Keratinocyte (primary cell): Measurements from ENCODE around the gene CDKN1B.

Experiments used
- EZH2 ChIP-seq: IDR thresholded peaks from one replicate; pipeline ENCODE4 v1.6.1; 2012; ENCODE audit warnings: inconsistent platforms, mild to moderate bottlenecking, low read length, moderate library complexity
- TF ChIP-seq, protein P1 (sequence below), 3 experiments: IDR thresholded peaks in 1 of 3; conservative IDR thresholded peaks in 1 of 3; optimal IDR thresholded peaks in 1 of 3; 2 replicates in 2 of 3; 3 replicates in 1 of 3; pipeline versions ENCODE3 to v1.5.1; 2011; ENCODE audit warnings: low read length in 3 of 3, mild to moderate bottlenecking in 3 of 3, moderate library complexity in 2 of 3, control low read depth in 1 of 3, inconsistent platforms in 1 of 3; ENCODE audit not compliant: insufficient read depth in 2 of 3; ENCODE audit errors: extremely low read depth in 1 of 3

DNA sequence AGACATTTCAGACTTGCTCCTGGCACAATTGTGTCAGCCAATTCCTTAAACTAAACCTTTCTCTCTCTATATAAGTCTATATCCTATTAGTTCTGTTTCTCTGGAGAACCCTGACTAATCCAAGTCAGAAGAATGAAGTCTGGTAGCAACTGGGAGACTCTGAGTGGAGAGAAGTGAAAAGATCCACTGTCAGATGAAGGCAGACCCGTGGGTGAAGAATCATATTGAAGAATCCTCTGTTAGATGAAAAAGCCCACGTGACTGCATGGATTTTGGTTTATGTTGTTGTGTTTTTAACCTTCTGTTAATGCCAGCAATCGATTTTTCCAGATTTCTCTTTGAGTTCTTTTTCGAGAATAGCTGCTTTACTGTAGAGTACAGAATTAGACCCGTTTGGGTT, 38.8 kb downstream of the CDKN1B start:
- TF ChIP-seq, protein P1, sequence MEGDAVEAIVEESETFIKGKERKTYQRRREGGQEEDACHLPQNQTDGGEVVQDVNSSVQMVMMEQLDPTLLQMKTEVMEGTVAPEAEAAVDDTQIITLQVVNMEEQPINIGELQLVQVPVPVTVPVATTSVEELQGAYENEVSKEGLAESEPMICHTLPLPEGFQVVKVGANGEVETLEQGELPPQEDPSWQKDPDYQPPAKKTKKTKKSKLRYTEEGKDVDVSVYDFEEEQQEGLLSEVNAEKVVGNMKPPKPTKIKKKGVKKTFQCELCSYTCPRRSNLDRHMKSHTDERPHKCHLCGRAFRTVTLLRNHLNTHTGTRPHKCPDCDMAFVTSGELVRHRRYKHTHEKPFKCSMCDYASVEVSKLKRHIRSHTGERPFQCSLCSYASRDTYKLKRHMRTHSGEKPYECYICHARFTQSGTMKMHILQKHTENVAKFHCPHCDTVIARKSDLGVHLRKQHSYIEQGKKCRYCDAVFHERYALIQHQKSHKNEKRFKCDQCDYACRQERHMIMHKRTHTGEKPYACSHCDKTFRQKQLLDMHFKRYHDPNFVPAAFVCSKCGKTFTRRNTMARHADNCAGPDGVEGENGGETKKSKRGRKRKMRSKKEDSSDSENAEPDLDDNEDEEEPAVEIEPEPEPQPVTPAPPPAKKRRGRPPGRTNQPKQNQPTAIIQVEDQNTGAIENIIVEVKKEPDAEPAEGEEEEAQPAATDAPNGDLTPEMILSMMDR (optimal IDR thresholded peaks at IDR 0.05 in 1 of 3, IDR thresholded peaks at IDR 0.05 in 1 of 3, conservative IDR thresholded peaks at IDR 0.05 in 1 of 3; ENCODE audit: extremely low read depth in 1 of 3, insufficient read depth in 2 of 3, low read length in 3 of 3), result no peak
- TF ChIP-seq EZH2, result no peak
